ENCODE measurements around the gene RTEL1. TPM values are rescaled to one million over a fixed set of nuclear protein-coding genes. Genes with fewer than 3 reads are reported as not detected.

Gene RTEL1
- total RNA-seq, 1 donor from 2014 or later, result 4.7 TPM

DNA sequence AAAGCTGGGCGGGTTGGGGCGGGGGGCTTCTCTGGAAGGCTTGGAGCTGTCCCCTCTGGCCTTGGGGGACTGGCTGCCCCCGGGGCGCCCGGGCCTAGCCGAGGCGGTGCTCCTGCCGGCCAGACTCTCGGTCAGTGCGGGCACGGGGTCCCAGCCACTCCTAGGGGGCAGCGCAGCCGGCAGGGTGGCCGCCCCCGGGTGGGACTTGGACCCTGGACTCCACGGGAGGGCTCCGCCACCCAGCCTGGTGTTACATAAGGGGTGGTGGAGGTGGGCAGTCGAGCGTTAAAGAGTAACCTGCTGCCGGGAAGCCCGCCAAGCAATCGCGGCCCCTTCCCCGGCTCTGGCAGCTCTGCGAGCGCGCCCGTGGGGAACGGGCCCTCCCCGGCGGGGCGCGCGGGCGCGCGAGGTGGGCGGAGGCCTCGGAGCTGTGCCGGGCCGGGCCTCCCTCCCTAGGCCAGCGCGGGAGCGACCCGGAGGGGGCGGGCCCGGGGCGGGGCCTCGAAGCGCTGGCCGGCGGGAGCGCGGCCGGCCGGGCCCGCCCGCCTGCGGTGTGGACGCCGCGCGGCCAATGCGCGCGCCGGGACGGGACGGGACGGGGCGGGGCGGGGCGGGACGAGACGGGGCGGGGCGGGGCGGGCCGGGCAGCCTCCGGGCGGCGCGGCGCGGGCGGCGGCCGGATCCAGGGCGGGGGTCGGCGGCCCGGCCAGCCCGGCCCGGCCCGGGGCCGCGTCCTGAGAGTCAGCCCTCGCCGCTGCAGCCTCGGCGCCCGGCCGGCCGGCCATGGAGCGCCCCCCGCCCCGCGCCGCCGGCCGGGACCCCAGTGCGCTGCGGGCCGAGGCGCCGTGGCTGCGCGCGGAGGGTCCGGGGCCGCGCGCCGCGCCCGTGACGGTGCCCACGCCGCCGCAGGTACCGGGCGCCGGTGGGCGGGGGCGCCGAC is 81.3 kb downstream of the RTEL1 start, which contains the start of gene SLC2A4RG:
SLC2A4RG (plus strand) TSS at position 647 of the 940 bp plus-strand sequence; CDS start at position 784, 137 bp downstream.
- peak within 1 kb of the TSS; percentile 97 for H3K27ac ChIP-seq (ENCODE audit: low read depth, low read length)
- H3K4me3 ChIP-seq (ENCODE audit: low read length in 3 of 3), result peak within 1 kb of the TSS; percentile 71 to 77 (median 77)
- no peaks in the 10 kb centered on the region for H3K9me3 ChIP-seq (ENCODE audit: control insufficient read depth in 3 of 3, low read length in 3 of 3)
- peak within 1 kb of the TSS; percentile 74 to 94 (median 94) for H3K9ac ChIP-seq (ENCODE audit: low read depth in 1 of 3, low read length in 3 of 3)
- peaks cover 25 to 28% (median 27%) of the 10 kb centered on the region in 3 donors for H3K4me1 ChIP-seq (ENCODE audit: control insufficient read depth in 3 of 3, insufficient read depth in 3 of 3, low read length in 3 of 3)
- H3K27me3 ChIP-seq (ENCODE audit: control insufficient read depth in 3 of 3, insufficient read depth in 3 of 3, low read length in 3 of 3), result no peaks in the 10 kb centered on the region
- peaks cover 18 to 26% (median 18%) of the 10 kb centered on the region in 3 donors for H3K36me3 ChIP-seq (ENCODE audit: control insufficient read depth in 3 of 3, insufficient read depth in 3 of 3, low read length in 3 of 3)

- Histone ChIP-seq H3K4me3 (ENCODE audit: low read length in 3 of 3) (peak overlapping the region; percentile 71 to 77 (median 74)), H3K4me1 (ENCODE audit: control insufficient read depth in 3 of 3, insufficient read depth in 3 of 3, low read length in 3 of 3) (peaks cover 25 to 28% (median 27%) of the 10 kb centered on the region in 3 donors), H3K9me3 (ENCODE audit: control insufficient read depth in 3 of 3, low read length in 3 of 3) (no peaks in the 10 kb centered on the region), H3K36me3 (ENCODE audit: control insufficient read depth in 3 of 3, insufficient read depth in 3 of 3, low read length in 3 of 3) (peaks cover 12 to 22% (median 13%) of the 10 kb centered on the region in 3 donors), H3K27ac (ENCODE audit: low read depth, low read length) (peak overlapping the region; percentile 86), H3K27me3 (ENCODE audit: control insufficient read depth in 3 of 3, insufficient read depth in 3 of 3, low read length in 3 of 3) (no peaks in the 10 kb centered on the region), H3K9ac (ENCODE audit: low read depth in 1 of 3, low read length in 3 of 3) (peak overlapping the region; percentile 62 to 94 (median 74))
These were observed 82.0 kb downstream of the RTEL1 start for GRCh38 chr20:63740070-63740626.

DNA sequence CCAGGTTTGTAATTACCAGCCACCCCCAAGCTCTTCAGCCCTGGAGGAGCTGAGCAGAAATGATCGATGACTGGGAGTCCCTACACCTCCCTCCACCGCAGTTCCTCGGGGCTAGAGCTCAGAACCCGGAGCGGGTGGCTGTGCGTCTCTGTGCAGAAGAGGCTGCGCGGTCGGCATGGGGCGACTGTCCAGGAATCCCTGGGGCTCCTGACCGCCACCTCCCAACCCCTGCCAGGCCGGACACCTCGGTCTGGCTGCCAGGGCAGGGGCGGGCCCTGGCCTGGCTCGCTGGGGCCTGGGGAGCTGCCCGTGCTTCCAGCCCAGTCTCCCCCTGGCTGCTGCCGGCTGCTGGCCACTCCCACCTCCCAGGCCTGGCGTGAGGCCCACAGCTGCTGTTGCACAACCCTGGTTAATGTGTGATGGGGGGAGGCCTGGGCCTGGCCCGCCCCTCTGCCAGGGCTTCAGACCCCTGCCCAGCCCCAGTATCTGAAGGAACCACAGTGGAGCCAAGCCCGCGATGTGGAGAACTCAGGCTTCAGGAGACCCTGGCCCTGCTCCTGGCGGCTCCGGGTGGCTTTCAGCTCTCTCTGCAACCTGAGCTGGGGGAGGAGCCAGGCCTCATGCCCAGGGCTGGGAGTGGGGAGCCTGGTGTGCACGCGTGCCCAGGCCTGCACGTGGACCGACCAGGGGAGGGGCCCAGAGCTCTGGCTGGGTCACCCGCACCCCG is 82.7 kb downstream of the RTEL1 start:
- peak overlapping the region; percentile 71 to 77 (median 74) for H3K4me3 ChIP-seq (ENCODE audit: low read length in 3 of 3)
- peaks cover 8 to 16% (median 9%) of the 10 kb centered on the region in 3 donors for H3K36me3 ChIP-seq (ENCODE audit: control insufficient read depth in 3 of 3, insufficient read depth in 3 of 3, low read length in 3 of 3)
- no peaks in the 10 kb centered on the region for H3K9me3 ChIP-seq (ENCODE audit: control insufficient read depth in 3 of 3, low read length in 3 of 3)
- no peaks in the 10 kb centered on the region for H3K27me3 ChIP-seq (ENCODE audit: control insufficient read depth in 3 of 3, insufficient read depth in 3 of 3, low read length in 3 of 3)
- H3K27ac ChIP-seq (ENCODE audit: low read depth, low read length), result peak overlapping the region; percentile 86
- peaks cover 25 to 28% (median 27%) of the 10 kb centered on the region in 3 donors for H3K4me1 ChIP-seq (ENCODE audit: control insufficient read depth in 3 of 3, insufficient read depth in 3 of 3, low read length in 3 of 3)
- H3K9ac ChIP-seq (ENCODE audit: low read depth in 1 of 3, low read length in 3 of 3), result peak overlapping the region; percentile 76 to 94 (median 86)

DNA sequence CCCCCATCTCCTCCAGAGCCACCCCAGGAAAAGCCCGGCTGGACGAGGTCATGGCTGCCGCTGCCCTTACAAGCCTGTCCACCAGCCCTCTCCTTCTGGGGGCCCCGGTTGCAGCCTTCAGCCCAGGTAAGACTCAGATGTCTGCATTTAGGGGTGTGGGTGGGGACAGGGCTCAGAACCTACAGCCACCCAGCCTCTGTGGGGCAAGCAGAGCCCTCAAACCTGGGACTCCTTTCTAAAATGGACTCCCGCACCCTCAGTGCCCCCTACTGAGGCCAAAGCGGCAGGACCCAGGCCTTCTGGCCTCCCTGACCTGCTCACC is 83.2 kb downstream of the RTEL1 start:
- Histone ChIP-seq H3K27ac (ENCODE audit: low read depth, low read length) (peak overlapping the region; percentile 86), H3K9me3 (ENCODE audit: control insufficient read depth in 3 of 3, low read length in 3 of 3) (no peaks in the 10 kb centered on the region), H3K27me3 (ENCODE audit: control insufficient read depth in 3 of 3, insufficient read depth in 3 of 3, low read length in 3 of 3) (no peaks in the 10 kb centered on the region), H3K4me1 (ENCODE audit: control insufficient read depth in 3 of 3, insufficient read depth in 3 of 3, low read length in 3 of 3) (peaks cover 25 to 28% (median 27%) of the 10 kb centered on the region in 3 donors), H3K36me3 (ENCODE audit: control insufficient read depth in 3 of 3, insufficient read depth in 3 of 3, low read length in 3 of 3) (peaks cover 8 to 13% (median 9%) of the 10 kb centered on the region in 3 donors), H3K4me3 (ENCODE audit: low read length in 3 of 3) (peak overlapping the region; percentile 71 to 77 (median 74)), H3K9ac (ENCODE audit: low read depth in 1 of 3, low read length in 3 of 3) (peak overlapping the region; percentile 76 to 94 (median 86))

DNA sequence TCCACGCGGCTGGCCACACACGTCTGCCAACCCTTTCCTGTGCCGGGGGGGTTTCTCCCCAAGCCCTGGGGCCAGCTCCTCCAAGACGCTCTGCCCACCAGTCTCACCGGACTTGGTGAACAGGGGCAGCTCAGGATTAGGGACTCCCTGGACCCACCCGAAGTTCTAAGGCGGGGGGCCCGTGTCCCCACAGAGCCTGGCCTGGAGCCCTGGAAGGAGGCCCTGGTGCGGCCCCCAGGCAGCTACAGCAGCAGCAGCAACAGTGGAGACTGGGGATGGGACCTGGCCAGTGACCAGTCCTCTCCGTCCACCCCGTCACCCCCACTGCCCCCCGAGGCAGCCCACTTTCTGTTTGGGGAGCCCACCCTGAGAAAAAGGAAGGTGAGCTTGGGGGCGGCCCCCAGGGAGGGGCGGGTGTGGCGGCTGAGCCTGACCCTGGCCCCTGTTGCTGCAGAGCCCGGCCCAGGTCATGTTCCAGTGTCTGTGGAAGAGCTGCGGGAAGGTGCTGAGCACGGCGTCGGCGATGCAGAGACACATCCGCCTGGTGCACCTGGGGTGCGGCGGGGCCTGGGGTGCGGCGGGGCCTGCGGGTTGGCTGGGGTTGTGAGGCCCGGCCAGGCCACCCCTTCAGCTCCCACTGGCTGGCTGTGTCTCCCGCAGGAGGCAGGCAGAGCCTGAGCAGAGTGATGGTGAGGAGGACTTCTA is 83.7 kb downstream of the RTEL1 start:
- H3K27ac ChIP-seq (ENCODE audit: low read depth, low read length), result peak overlapping the region; percentile 86
- H3K27me3 ChIP-seq (ENCODE audit: control insufficient read depth in 3 of 3, insufficient read depth in 3 of 3, low read length in 3 of 3), result no peaks in the 10 kb centered on the region
- H3K9ac ChIP-seq (ENCODE audit: low read depth in 1 of 3, low read length in 3 of 3), result peak overlapping the region; percentile 76 to 94 (median 86)
- no peaks in the 10 kb centered on the region for H3K9me3 ChIP-seq (ENCODE audit: control insufficient read depth in 3 of 3, low read length in 3 of 3)
- H3K36me3 ChIP-seq (ENCODE audit: control insufficient read depth in 3 of 3, insufficient read depth in 3 of 3, low read length in 3 of 3), result peaks cover 8 to 13% (median 9%) of the 10 kb centered on the region in 3 donors
- peaks cover 25 to 28% (median 27%) of the 10 kb centered on the region in 3 donors for H3K4me1 ChIP-seq (ENCODE audit: control insufficient read depth in 3 of 3, insufficient read depth in 3 of 3, low read length in 3 of 3)
- H3K4me3 ChIP-seq (ENCODE audit: low read length in 3 of 3), result peak overlapping the region; percentile 71 to 77 (median 74)

DNA sequence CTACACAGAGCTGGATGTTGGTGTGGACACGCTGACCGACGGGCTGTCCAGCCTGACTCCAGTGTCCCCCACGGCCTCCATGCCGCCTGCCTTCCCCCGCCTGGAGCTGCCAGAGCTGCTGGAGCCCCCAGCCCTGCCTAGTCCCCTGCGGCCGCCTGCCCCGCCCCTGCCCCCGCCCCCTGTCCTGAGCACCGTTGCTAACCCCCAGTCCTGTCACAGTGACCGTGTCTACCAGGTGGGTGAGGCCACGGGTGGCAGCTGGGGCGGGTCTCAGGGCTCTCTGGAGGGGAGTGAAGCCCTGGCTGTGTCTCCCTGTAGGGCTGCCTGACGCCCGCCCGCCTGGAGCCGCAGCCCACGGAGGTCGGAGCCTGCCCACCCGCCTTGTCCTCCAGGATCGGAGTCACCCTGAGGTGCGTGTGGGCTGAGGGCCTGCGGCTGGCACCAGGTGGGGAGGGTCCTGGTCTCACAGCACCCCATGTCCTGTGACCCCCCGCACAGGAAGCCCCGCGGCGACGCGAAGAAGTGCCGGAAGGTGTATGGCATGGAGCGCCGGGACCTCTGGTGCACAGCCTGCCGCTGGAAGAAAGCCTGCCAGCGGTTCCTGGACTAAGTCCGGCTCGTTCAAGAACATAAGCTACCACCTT is 84.4 kb downstream of the RTEL1 start:
- Histone ChIP-seq H3K4me3 (ENCODE audit: low read length in 3 of 3) (no peak overlapping the region), H3K9me3 (ENCODE audit: control insufficient read depth in 3 of 3, low read length in 3 of 3) (no peaks in the 10 kb centered on the region), H3K36me3 (ENCODE audit: control insufficient read depth in 3 of 3, insufficient read depth in 3 of 3, low read length in 3 of 3) (peaks cover 8 to 13% (median 9%) of the 10 kb centered on the region in 3 donors), H3K27ac (ENCODE audit: low read depth, low read length) (no peak overlapping the region), H3K9ac (ENCODE audit: low read depth in 1 of 3, low read length in 3 of 3) (no peak overlapping the region), H3K4me1 (ENCODE audit: control insufficient read depth in 3 of 3, insufficient read depth in 3 of 3, low read length in 3 of 3) (peaks cover 25 to 27% (median 26%) of the 10 kb centered on the region in 3 donors), H3K27me3 (ENCODE audit: control insufficient read depth in 3 of 3, insufficient read depth in 3 of 3, low read length in 3 of 3) (no peaks in the 10 kb centered on the region)

DNA sequence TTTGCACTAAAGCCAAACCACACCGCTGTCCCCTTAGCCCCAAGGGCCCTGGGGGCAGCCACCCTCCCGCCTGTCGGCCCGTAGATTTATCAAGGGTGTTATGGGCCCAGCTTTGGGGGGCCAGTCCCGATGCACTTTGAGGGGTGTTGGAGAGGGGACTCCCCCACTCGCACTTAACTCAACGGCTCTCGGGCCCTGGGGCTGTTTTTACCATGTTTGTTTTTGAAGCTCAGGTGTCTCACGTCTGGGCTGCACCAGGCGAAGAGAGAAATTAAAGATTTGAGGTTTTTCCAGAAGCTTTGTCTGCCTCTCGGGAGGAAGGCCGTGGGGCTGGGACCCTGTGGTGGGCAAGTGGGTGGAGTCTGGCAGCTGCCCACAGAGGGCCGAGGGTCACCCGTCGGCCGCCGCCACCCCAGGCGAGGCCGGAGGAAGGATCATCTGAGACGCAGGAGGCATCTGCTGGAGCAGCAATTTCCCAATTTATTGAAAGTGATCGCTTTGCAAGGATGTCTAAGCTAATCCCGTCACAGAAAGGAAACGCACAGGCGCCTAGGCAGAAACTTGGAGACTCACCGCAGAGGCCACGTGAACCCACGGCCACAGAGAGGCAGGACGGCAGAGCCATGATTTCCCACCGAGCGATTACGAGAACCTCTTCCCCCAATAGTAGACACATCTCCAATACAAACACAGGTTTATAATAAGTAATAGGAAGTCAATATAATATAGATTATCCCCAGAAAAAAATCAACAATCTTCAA is 85.3 kb downstream of the RTEL1 start:
- Histone ChIP-seq H3K4me1 (ENCODE audit: control insufficient read depth in 3 of 3, insufficient read depth in 3 of 3, low read length in 3 of 3) (peaks cover 21 to 22% (median 22%) of the 10 kb centered on the region in 3 donors), H3K9ac (ENCODE audit: low read depth in 1 of 3, low read length in 3 of 3) (no peak overlapping the region), H3K9me3 (ENCODE audit: control insufficient read depth in 3 of 3, low read length in 3 of 3) (no peaks in the 10 kb centered on the region), H3K4me3 (ENCODE audit: low read length in 3 of 3) (no peak overlapping the region), H3K27me3 (ENCODE audit: control insufficient read depth in 3 of 3, insufficient read depth in 3 of 3, low read length in 3 of 3) (no peaks in the 10 kb centered on the region), H3K27ac (ENCODE audit: low read depth, low read length) (no peak overlapping the region), H3K36me3 (ENCODE audit: control insufficient read depth in 3 of 3, insufficient read depth in 3 of 3, low read length in 3 of 3) (peaks cover 8 to 13% (median 9%) of the 10 kb centered on the region in 3 donors)

GRCh38 chr20:63744158-63744557 is 86.0 kb downstream of the RTEL1 start:
- Histone ChIP-seq H3K36me3 (ENCODE audit: control insufficient read depth in 3 of 3, insufficient read depth in 3 of 3, low read length in 3 of 3) (peaks cover 8 to 13% (median 9%) of the 10 kb centered on the region in 3 donors), H3K27ac (ENCODE audit: low read depth, low read length) (no peak overlapping the region), H3K9me3 (ENCODE audit: control insufficient read depth in 3 of 3, low read length in 3 of 3) (no peaks in the 10 kb centered on the region), H3K27me3 (ENCODE audit: control insufficient read depth in 3 of 3, insufficient read depth in 3 of 3, low read length in 3 of 3) (no peaks in the 10 kb centered on the region), H3K4me3 (ENCODE audit: low read length in 3 of 3) (no peak overlapping the region), H3K4me1 (ENCODE audit: control insufficient read depth in 3 of 3, insufficient read depth in 3 of 3, low read length in 3 of 3) (peaks cover 16 to 19% (median 18%) of the 10 kb centered on the region in 3 donors), H3K9ac (ENCODE audit: low read depth in 1 of 3, low read length in 3 of 3) (no peak overlapping the region)

Data from skeletal muscle tissue (tissue), 4 donors.